Ectodermal cell (in vitro differentiated cells): Measurements from ENCODE around the gene NEXN.
A peak's percentile ranks its signal among the peaks of the same experiment; 100 is the strongest.
"Not testable (repeated sequence)": the region's sequence is repeated elsewhere in the genome, so short reads cannot be mapped to it uniquely, and the experiment has no call there.

Experiments
- H3K27ac ChIP-seq: 2 replicates; pipeline ENCODE4 v1.7.0; 2013; ENCODE audit warnings: mild to moderate bottlenecking, low read depth, low read length; ENCODE audit not compliant: insufficient read depth, poor library complexity, severe bottlenecking
- H3K27me3 ChIP-seq: 2 replicates; pipeline ENCODE4 v1.7.0; 2013; ENCODE audit warnings: mild to moderate bottlenecking, low read length; ENCODE audit not compliant: insufficient read depth, control insufficient read depth, poor library complexity, severe bottlenecking
- H3K36me3 ChIP-seq: one replicate; pipeline ENCODE4 v1.7.0; 2013; ENCODE audit warnings: low read length; ENCODE audit not compliant: control insufficient read depth, insufficient read depth
- H3K4me1 ChIP-seq: one replicate; pipeline ENCODE4 v1.7.0; 2013; ENCODE audit warnings: low read length; ENCODE audit not compliant: control insufficient read depth, insufficient read depth
- H3K4me3 ChIP-seq: 2 replicates; pipeline ENCODE4 v1.7.0; 2013; ENCODE audit warnings: low read depth, low read length, control low read depth; ENCODE audit not compliant: insufficient read depth
- H3K9me3 ChIP-seq: 2 replicates; pipeline ENCODE4 v1.7.0; 2013; ENCODE audit warnings: mild to moderate bottlenecking, low read length, moderate library complexity; ENCODE audit not compliant: control insufficient read depth
- WGBS, 2 experiments: methylation state at CpG; one replicate each; pipeline ENCODE4 v1.1.7; 2013; ENCODE audit warnings: missing lambda C conversion rate in 2 of 2; 5-methylcytosine and 5-hydroxymethylcytosine counted together

NEXN gene

DNA sequence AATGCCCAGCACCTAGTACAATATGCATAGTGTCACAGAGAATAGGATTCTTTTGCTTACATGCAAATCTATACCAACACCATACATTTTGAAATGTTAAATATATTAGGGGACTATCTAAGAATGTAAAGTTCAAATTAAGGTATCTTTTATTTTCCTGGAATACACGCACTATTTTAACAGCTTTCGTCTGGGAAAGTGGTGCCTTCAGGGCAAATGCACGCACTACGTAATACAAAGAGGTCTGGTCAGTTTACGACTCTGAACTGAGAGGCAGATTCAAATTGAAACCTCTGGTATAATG is 89.5 kb downstream of the NEXN start:
- 0% methylated on average over 5 of the region's 5 CpGs for WGBS, 2 experiments
- peak overlapping the region; percentile 92 for H3K4me3 ChIP-seq
- H3K27me3 ChIP-seq, result no peaks in the 10 kb centered on the region
- no peaks in the 10 kb centered on the region for H3K9me3 ChIP-seq
- peaks cover 6% of the 10 kb centered on the region for H3K36me3 ChIP-seq
- peaks cover 11% of the 10 kb centered on the region for H3K4me1 ChIP-seq
- H3K27ac ChIP-seq, result peak overlapping the region; percentile 97

DNA sequence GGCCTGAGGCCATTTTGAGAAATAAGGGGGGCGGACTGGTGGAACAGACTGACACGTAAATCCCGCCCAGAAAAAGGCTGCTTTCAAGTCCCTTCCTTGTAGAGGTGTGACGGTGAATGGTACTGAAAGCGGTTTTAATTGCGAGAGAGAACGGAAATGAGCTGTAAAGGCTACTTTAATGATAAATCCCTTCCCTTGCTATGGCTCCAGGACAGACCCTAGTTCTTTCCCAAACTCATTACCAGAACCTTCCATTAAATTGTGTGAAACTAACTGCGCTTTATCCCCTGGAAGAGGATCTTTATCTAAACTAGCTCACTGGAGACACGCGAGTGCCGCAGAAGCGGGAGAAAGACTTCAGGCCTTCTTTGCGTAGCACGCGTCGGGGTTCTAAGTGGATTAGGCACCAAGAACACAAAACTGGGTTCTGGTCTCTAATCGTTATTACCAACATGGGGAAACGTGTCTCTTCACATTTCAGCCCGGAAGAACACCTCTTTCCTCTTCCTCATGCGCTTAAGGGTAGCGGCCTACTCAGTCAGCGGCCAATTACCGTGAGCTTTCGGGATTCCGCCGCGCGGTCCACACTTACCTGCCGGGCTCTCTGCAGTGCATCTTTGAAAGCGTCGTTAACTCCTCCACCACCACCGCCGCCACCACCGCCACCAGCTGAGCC is 90.0 kb downstream of the NEXN start:
- Histone ChIP-seq H3K27me3 (no peaks in the 10 kb centered on the region), H3K27ac (peak overlapping the region; percentile 97), H3K9me3 (no peaks in the 10 kb centered on the region), H3K4me3 (peak overlapping the region; percentile 92), H3K36me3 (peaks cover 6% of the 10 kb centered on the region), H3K4me1 (peaks cover 11% of the 10 kb centered on the region)
- 0% methylated on average over 33 to 34 of the region's 34 CpGs for WGBS, 2 experiments

DNA sequence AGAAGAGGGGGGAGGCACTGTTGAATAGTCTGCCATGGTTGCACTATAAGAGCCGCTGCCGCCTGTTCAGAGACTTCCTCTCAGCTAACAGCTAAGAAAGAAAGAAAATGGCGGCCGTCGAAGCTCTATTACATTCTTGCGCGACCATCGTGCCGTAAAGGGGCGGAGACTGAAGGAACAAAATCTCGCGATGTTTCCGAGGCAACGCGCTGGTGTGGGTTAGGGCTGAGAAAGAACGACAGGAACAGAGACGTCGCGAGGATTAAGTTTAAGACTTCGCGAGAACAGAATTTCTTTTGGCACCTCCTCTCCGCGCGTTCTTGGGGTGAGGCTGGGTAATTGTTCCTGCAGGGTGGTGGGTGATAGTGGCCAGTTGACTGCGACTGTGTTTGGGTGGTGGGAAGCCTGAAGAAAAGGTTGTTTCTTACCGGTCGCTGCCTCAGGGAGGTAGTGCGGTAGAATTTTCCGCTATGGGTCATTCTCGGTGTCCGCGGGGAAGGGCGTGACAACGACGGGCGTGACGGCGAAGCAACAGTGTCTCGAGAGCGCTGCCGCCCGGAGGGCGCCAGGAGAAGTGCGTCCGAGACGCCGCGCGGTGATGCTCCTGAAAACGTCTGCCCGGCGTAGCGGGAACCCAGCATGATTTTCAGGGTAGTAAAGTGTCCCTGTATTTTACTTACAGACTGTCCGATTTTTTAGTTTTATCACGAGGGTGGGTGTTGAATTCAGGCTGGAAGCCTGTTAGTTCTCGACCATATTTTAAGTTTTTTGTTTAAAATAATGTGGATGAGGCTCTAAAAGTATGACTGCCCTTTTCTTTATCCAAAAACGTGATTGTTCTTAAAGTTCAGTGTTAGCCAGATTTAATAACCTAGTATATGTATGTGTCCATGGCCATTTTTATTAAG is 90.8 kb downstream of the NEXN start, which contains the start of gene FUBP1:
Gene FUBP1, minus strand, starts transcription at position 104 of the 908 bp plus-strand sequence. Its CDS starts 68 bp downstream, at position 36.
- no peaks in the 10 kb centered on the region for H3K27me3 ChIP-seq
- peak within 1 kb of the TSS; percentile 92 for H3K4me3 ChIP-seq
- H3K36me3 ChIP-seq, result peaks cover 6% of the 10 kb centered on the region
- no peaks in the 10 kb centered on the region for H3K9me3 ChIP-seq
- peaks cover 11% of the 10 kb centered on the region for H3K4me1 ChIP-seq
- peak within 1 kb of the TSS; percentile 97 for H3K27ac ChIP-seq
- 0% methylated on average over 57 of the region's 57 CpGs for WGBS, 2 experiments

DNA sequence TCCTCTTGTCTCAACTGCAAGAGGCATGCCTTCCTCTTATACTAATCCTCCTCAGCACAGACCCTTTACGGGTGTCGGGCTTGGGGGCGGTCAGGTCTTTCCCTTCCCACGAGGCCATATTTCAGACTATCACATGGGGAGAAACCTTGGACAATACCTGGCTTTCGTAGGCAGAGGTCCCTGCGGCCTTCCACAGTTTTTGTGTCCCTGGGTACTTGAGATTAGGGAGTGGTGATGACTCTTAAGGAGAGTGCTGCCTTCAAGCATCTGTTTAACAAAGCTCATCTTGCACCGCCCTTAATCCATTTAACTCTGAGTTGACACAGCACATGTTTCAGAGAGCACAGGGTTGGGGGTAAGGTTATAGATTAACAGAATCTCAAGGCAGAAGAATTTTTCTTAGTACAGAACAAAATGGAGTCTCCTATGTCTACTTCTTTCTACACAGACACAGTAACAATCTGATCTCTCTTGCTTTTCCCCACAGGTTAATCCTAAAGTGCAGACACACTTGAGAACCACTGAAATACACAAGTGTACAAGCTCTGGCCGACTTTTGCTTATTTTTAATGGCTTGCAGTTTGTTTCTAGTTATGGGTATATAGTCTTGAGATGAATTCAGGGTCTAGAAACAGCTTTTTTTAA is 95.0 kb downstream of the NEXN start:
- H3K9me3 ChIP-seq, H3K4me3 ChIP-seq, H3K27ac ChIP-seq, H3K27me3 ChIP-seq, H3K36me3 ChIP-seq: not testable (repeated sequence)
- WGBS, 2 experiments, result 71 to 86% methylated on average over 7 of the region's 8 CpGs
- peaks cover 11% of the 10 kb centered on the region for H3K4me1 ChIP-seq

DNA sequence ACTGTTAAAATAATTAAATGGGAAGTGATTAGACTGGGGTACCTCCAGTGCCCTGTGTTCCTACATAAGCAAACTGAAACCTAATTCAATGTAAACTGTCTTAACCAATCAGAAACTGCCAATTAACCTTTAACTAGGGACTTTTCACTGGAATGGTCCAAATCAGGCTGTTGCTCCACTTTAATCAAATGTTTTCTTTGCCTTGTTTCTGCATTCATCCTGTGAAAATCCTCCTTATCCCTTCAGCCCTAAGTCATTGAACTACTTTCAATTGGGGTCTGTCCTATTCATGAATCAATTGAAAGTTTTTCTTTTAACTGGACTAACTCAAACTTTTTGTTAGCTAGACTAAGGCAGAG is 95.6 kb downstream of the NEXN start:
- no peak overlapping the region for H3K4me3 ChIP-seq
- no peaks in the 10 kb centered on the region for H3K36me3 ChIP-seq
- no peaks in the 10 kb centered on the region for H3K27me3 ChIP-seq
- H3K9me3 ChIP-seq, result no peaks in the 10 kb centered on the region
- H3K27ac ChIP-seq, result no peak overlapping the region
- H3K4me1 ChIP-seq, result peaks cover 11% of the 10 kb centered on the region

DNA sequence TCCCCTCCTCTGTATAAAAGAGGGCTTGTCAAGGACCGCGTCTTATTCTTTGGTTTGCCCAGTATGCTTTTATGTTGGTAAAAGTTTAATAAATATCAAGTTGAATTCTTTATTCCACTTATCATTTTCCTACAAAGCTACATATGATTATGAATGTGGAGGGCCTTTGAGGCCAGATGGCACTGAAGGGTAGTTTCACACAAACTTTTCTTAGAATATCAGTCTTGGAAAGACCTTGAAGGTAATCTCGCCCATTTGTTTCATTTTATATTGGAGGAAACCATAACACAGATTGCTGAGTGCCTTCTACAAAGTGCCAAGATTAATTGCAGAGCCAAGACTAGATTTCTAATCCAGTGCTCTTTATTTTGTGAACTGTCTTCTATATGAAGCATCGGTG is 96.2 kb downstream of the NEXN start:
- no peak overlapping the region for H3K27ac ChIP-seq
- H3K9me3 ChIP-seq, result no peaks in the 10 kb centered on the region
- WGBS, 2 experiments, result 97 to 100% methylated on average over 1 to 2 of the region's 4 CpGs
- peaks cover 11% of the 10 kb centered on the region for H3K4me1 ChIP-seq
- H3K4me3 ChIP-seq, result no peak overlapping the region
- H3K27me3 ChIP-seq, result no peaks in the 10 kb centered on the region
- H3K36me3 ChIP-seq, result no peaks in the 10 kb centered on the region

DNA sequence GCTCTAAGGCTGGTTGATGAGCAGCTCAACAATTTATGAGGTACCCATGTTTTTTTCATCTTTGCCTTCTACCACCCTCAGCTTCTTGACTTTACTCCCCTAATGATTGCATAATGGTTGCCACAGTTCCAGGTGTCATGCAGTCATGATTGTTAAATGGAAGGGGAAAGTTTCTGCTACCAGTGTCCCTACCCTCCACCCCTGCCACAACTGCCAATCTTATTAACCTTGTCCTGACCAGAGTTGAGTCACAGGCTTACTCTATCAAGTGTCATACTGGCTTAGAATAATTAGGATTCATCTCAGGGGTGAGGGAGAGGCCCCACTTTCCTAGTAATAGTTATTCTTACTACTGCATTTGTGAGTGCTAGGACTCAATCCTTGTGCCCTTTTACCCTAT is 98.4 kb downstream of the NEXN start:
- H3K4me3 ChIP-seq, result no peak overlapping the region
- H3K4me1 ChIP-seq, result peaks cover 4% of the 10 kb centered on the region
- H3K36me3 ChIP-seq, result no peaks in the 10 kb centered on the region
- H3K27ac ChIP-seq, result no peak overlapping the region
- no peaks in the 10 kb centered on the region for H3K27me3 ChIP-seq
- H3K9me3 ChIP-seq, result no peaks in the 10 kb centered on the region

DNA sequence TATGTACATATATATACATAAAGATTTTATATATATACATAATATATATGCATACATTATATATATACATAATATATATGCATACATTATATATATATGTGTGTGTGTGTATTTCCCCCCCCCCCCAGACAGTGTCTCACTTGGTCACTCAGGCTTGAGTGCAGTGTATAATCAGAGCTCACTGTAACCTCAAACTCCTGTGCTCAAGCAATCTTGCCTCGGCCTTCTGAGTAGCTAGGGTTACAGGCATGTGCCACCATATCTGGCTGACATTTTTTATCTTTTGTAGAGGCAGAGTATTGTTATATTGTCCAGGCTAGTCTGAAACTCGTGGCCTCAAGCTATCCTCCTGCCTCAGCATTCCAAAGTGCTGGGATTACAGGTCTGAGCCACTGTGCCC is 99.5 kb downstream of the NEXN start:
- Histone ChIP-seq H3K9me3 (no peaks in the 10 kb centered on the region), H3K4me1 (no peaks in the 10 kb centered on the region), H3K27ac (no peak overlapping the region), H3K36me3 (no peaks in the 10 kb centered on the region), H3K4me3 (no peak overlapping the region), H3K27me3 (no peaks in the 10 kb centered on the region)
- WGBS, 2 experiments, result 87 to 93% methylated on average over 2 of the region's 2 CpGs

DNA sequence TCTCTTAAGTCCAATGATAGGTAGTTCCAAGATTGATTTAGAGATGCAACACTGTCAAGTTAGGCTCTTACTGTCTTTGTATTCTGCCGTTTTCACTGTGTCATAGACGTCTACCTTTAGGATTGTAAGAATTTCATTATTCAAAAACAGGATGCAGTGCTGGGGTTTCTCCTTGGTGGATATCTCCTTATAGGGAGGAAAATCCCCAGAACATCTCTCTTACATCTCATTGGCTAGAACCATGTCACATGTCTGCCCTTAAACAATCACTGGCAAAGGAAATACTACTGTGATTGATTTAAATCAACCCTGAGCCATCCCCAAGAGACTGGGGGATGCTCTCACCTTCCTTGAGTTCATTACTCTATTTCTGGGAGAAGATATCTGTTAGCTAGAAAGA is 101.3 kb downstream of the NEXN start:
- Histone ChIP-seq H3K27me3 (no peaks in the 10 kb centered on the region), H3K4me3 (no peak overlapping the region), H3K4me1 (no peaks in the 10 kb centered on the region), H3K27ac (no peak overlapping the region), H3K36me3 (no peaks in the 10 kb centered on the region), H3K9me3 (no peaks in the 10 kb centered on the region)
- WGBS, 2 experiments, result 88 to 97% methylated on average over 2 of the region's 2 CpGs

DNA sequence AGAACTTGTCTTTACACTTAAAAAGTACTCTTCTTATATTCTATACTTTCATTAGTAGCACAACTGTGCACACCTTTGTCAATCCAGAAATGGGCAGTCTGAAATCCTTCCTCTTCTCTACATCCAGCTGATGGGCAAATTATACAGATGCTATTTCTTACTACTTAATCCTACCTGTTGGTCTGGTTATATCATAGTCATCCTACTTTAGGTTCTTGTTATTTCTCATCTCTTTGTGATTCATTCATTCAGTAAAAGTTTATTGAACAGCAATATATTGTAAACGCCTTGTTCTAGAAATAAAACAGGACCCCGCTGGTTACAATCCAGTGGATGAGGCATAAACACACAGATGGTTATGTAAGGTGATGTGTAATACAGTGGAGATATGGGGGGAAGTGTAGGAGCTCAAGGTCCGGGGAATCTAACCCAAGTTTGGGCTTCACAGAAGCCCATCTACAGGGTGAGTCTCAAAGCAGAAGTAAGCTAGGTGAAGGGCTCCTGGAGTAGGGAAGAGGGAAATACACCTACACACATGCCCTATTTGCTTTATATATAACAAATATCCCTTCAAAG is 102.3 kb downstream of the NEXN start:
- 98% methylated on average over 3 of the region's 3 CpGs for WGBS, 2 experiments
- H3K9me3 ChIP-seq, result no peaks in the 10 kb centered on the region
- no peaks in the 10 kb centered on the region for H3K27me3 ChIP-seq
- H3K36me3 ChIP-seq, result peaks cover 6% of the 10 kb centered on the region
- H3K4me1 ChIP-seq, result no peaks in the 10 kb centered on the region
- H3K27ac ChIP-seq, result no peak overlapping the region
- no peak overlapping the region for H3K4me3 ChIP-seq
